Stomach smooth muscle (tissue), 2 donors: ENCODE data around the gene EVI5.

Experiments used
- H3K27ac ChIP-seq: one replicate; pipeline ENCODE4 v1.7.0; 2013; ENCODE audit warnings: mild to moderate bottlenecking, low read length, inconsistent platforms
- H3K27me3 ChIP-seq, 2 donors: one replicate each; pipeline ENCODE4 v1.7.0; 2013; ENCODE audit warnings: low read length in 2 of 2; ENCODE audit not compliant: insufficient read depth in 2 of 2, control insufficient read depth in 1 of 2
- H3K36me3 ChIP-seq, 2 donors: one replicate each; pipeline ENCODE4 v1.7.0; 2013; ENCODE audit warnings: low read length in 2 of 2; ENCODE audit not compliant: control insufficient read depth in 2 of 2, insufficient read depth in 2 of 2
- H3K4me1 ChIP-seq: one replicate; pipeline ENCODE4 v1.7.0; 2013; ENCODE audit warnings: low read length; ENCODE audit not compliant: control insufficient read depth, insufficient read depth
- H3K4me3 ChIP-seq, 2 donors: one replicate each; pipeline ENCODE4 v1.7.0; 2013; ENCODE audit warnings: low read length in 2 of 2
- H3K9ac ChIP-seq, 2 donors: one replicate each; pipeline ENCODE4 v1.7.0; 2013; ENCODE audit warnings: low read length in 2 of 2, mild to moderate bottlenecking in 1 of 2
- H3K9me3 ChIP-seq, 2 donors: one replicate each; pipeline ENCODE4 v1.7.0; 2013; ENCODE audit warnings: low read length in 2 of 2; ENCODE audit not compliant: control insufficient read depth in 2 of 2
- donor health status: healthy.
- donor health status: Pancreatic carcinoma.

Gene EVI5

DNA sequence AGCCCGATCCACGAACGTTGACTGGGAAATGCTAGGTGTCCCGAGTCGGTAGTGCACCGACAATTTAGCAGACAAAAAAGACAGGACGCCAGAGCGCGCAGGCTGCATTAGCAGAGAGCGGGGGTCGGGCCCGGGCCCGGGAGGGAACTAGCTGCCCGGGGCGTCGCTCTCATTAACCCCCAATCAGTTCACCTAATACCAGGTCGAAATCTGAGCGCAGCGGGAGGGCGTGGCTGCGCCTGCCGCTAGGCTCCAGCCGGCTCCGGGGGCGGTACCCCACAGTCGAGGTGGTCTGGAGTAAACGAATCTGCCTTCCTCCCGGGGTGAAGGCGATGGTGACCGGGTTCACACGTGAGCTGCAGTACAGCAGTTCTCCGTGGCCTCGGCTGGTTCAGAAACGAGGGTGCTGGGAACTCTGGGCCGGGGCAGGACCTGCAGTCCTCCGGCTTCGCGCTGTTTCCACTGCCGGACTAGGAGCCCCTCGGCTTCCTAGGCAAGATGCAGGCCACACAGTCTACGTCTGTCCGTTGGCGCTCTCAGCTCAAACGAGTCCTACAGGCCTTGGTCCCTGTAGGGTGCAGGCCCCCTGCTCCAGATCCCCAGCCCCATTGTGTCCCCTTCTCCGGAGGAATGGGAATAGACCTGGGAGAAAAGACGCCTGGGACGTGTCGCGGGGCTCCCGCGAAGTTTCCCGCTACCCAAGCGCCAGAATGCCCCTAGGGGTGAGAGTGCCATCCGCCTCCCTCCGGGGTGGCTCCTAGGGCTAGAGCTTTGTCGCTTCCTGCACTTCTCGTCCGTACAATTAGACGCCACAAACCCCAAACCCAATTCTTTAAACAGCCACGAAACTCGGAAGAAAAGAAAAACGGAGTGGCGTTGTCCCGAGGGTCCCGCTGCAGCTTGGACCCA is 300.2 kb downstream of the EVI5 start:
- H3K36me3 ChIP-seq: no peaks in the 10 kb centered on the region
- no peak overlapping the region for H3K27ac ChIP-seq
- H3K4me1 ChIP-seq: peaks cover 55% of the 10 kb centered on the region
- H3K4me3 ChIP-seq: peak overlapping the region; percentile 54 to 69
- H3K9ac ChIP-seq: no peak overlapping the region
- H3K27me3 ChIP-seq: peaks cover 60 to 77% of the 10 kb centered on the region in 2 donors
- no peaks in the 10 kb centered on the region for H3K9me3 ChIP-seq

DNA sequence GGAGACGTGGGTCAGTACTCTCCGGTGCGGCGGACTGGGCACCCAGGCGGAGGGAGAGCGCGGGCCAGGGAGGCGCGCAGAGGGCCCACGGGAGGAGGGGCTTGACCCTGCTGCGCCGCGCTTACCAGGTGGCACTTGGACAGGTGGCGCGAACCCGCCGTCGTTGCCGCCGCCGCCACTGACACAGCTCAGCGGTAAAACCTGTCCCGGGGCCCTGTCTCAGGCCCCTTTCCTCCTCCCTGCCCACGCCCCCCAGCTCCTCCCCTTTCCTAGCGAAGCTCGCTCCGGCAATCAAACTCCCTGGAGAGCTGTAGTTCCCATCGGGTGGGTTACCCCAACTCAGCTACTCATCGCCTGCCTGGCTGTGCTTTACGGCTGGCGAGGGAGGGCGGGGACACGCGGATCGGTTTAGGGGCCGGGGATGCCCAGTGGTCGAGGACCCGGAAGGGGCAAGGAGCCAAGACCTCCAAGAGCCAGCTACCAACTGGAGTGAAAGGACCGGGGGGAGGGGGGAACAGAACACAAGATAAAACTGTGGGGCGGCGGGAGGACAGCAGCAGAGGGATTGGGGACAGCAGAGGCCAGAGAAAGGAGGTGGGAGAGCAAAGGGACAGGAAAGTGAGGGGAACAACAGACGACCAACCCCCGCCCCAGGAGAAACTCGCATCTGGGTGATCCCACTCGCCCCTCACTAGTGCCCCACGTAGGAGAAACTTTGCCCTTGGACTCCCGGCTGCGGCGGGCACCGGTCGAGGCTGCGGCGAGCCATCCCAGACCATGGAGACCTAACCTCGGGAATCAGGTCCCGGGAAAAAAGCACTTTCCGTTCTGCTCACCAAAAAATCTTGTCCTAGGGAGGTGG is 301.1 kb downstream of the EVI5 start:
- Histone ChIP-seq H3K4me1 (peaks cover 55% of the 10 kb centered on the region), H3K4me3 (peak overlapping the region; percentile 60 to 70)

GRCh38 chr1:92482665-92483609 is 302.0 kb downstream of the EVI5 start:
- Histone ChIP-seq H3K9ac (no peak overlapping the region), H3K27me3 (peaks cover 64 to 82% of the 10 kb centered on the region in 2 donors), H3K4me1 (peaks cover 55% of the 10 kb centered on the region), H3K36me3 (no peaks in the 10 kb centered on the region), H3K27ac (no peak overlapping the region), H3K4me3 (peak overlapping the region; percentile 60 to 70), H3K9me3 (no peaks in the 10 kb centered on the region)

More for the DNA sequence above, 301.1 kb downstream of the EVI5 start:
- no peak overlapping the region for H3K27ac ChIP-seq
- H3K9me3 ChIP-seq: no peaks in the 10 kb centered on the region
- peaks cover 63 to 82% of the 10 kb centered on the region in 2 donors for H3K27me3 ChIP-seq
- H3K9ac ChIP-seq: no peak overlapping the region
- no peaks in the 10 kb centered on the region for H3K36me3 ChIP-seq

- peaks cover 55% of the 10 kb centered on the region for H3K4me1 ChIP-seq
- H3K27ac ChIP-seq: no peak overlapping the region
- H3K9me3 ChIP-seq: no peaks in the 10 kb centered on the region
- H3K9ac ChIP-seq: no peak overlapping the region
- H3K27me3 ChIP-seq: peaks cover 60 to 77% of the 10 kb centered on the region in 2 donors
- no peaks in the 10 kb centered on the region for H3K36me3 ChIP-seq
- H3K4me3 ChIP-seq: peak overlapping the region; percentile 60 to 70
Observed at GRCh38 chr1:92481971-92482664, 302.8 kb downstream of the EVI5 start.

- Histone ChIP-seq H3K27ac (no peak overlapping the region), H3K4me1 (peaks cover 51% of the 10 kb centered on the region), H3K4me3 (peak overlapping the region in 1 of 2 donors; percentile 70), H3K9ac (no peak overlapping the region), H3K9me3 (no peaks in the 10 kb centered on the region), H3K36me3 (no peaks in the 10 kb centered on the region), H3K27me3 (peaks cover 60 to 72% of the 10 kb centered on the region in 2 donors)
Observed at GRCh38 chr1:92481599-92481925, 303.3 kb downstream of the EVI5 start.

DNA sequence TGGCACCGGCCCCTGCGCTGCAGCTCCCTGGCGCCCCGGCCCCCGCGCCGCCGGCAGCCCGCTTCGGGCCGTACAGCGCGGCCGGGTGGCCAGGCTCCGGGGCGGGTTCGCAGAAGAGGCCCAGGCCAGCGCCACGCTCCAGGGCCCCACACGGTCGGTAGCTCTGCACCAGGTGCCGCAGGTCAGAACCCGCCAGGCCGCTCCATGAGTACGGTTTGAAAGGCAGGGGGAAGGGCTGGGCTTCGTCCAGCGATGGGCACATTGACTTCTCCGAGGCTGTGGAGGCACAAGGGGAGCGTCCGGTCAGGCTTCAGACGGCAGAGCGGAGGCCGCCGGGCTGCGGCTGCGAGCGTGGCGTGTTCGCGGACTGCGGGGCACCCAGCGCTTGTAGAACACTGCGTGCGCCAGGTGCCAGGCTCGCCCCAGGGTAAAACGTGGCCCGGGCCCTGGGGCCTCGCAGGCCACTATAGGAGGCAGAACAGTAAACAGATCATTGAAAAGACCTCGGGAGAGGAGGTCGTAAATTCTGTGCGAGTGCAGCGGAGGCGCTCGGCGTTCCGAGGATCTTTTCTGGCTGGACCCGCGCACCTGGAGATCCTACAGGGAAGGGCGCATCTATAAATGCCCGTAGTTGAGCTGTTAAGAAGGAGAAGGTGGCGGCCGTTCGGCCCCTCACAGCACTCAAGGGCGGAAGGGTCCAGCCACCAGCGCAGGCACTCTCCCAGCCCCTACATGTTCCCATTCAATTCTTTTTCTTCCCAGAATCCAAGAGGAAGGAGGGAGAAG is 303.9 kb downstream of the EVI5 start:
- no peaks in the 10 kb centered on the region for H3K9me3 ChIP-seq
- no peaks in the 10 kb centered on the region for H3K36me3 ChIP-seq
- H3K9ac ChIP-seq: no peak overlapping the region
- H3K27ac ChIP-seq: no peak overlapping the region
- H3K4me1 ChIP-seq: peaks cover 49% of the 10 kb centered on the region
- H3K4me3 ChIP-seq: peak overlapping the region in 1 of 2 donors; percentile 70
- H3K27me3 ChIP-seq: peaks cover 63 to 68% of the 10 kb centered on the region in 2 donors

DNA sequence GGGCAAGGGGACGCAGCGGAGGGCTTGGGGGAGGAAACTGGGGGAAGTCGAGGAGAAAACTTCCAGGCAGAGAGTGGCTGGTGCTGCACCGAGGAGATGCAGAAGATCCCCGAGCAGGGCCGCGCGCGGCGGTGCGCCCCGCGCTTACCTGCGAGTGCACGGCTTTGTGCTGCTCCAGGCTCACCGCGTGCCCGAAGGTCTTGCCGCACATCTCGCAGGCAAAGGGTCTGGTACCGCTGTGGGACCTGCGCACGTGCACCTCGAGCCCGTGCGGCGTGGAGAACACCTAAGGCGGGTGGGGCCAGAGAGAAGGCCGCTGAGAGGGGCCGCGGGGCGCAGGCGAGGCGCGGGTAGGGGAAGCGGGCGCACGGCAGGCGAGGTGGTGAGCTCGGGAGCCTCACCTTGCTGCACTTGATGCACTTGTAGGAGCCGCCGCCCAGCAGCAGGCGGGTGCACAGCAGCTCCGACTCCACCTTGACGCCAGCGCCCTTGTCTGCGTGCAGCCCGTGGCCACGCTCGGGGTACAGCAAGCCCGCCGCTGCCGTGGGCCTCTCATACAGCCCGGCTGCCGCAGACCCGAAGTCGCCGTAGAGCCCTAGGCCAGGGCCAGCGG is 304.6 kb downstream of the EVI5 start:
- Histone ChIP-seq H3K4me3 (no peak overlapping the region), H3K27ac (no peak overlapping the region), H3K9me3 (no peaks in the 10 kb centered on the region), H3K36me3 (no peaks in the 10 kb centered on the region), H3K27me3 (peaks cover 61% of the 10 kb centered on the region in 2 donors), H3K9ac (no peak overlapping the region), H3K4me1 (peaks cover 42% of the 10 kb centered on the region)

DNA sequence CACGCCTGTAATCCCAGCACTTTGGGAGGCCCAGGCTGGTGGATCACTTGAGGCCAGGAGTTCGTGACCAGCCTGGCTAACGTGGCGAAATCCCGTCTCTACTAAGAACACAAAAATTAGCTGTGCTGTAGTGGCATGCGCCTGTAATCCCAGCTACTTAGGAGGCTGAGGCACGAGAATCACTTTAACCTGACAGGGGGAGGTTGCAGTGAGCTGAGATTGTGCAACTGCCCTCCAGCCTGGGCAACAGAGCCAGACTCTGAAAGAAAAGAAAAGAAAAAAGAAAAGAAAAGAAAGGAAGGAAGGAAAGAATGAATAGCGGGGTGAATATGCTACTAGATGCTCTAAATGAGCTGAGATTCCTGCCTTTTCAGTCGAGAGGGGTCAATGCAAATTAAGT is 305.3 kb downstream of the EVI5 start:
- peaks cover 34% of the 10 kb centered on the region for H3K4me1 ChIP-seq
- H3K9ac ChIP-seq: no peak overlapping the region
- H3K36me3 ChIP-seq: no peaks in the 10 kb centered on the region
- H3K27me3 ChIP-seq: peaks cover 54 to 56% of the 10 kb centered on the region in 2 donors
- H3K9me3 ChIP-seq: no peaks in the 10 kb centered on the region
- H3K27ac ChIP-seq: no peak overlapping the region
- H3K4me3 ChIP-seq: no peak overlapping the region

DNA sequence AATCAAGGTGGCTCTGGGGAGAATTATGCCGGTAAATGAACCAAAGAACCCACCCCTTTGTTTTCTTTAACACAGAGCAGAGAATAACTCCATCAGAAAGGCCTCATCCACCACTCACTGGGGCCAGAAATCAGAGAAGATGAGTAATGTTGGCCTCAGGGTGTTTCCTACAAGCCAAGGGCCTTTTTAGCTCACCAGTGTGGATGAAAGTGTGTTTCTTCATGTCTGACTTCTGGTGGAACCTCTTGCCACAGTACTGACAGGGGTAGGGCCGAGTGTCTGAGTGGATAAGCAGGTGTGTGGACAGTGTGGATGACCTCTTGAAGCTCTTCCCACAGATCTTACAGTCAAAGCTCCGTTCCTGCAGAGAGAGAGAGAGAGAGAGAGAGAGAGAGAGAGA is 306.5 kb downstream of the EVI5 start:
- no peak overlapping the region for H3K4me3 ChIP-seq
- no peak overlapping the region for H3K27ac ChIP-seq
- H3K9ac ChIP-seq: no peak overlapping the region
- no peaks in the 10 kb centered on the region for H3K36me3 ChIP-seq
- H3K4me1 ChIP-seq: peaks cover 22% of the 10 kb centered on the region
- H3K9me3 ChIP-seq: no peaks in the 10 kb centered on the region
- H3K27me3 ChIP-seq: peaks cover 42 to 44% of the 10 kb centered on the region in 2 donors
